PC-9 (cell line): ENCODE results near the gene NCK2.

Experiments
- EZH2 ChIP-seq: fragments of 200-600 bp; sonication (generic); IDR thresholded peaks from 2 replicates; pipeline ENCODE4 v1.8.0; 2017; ENCODE audit warnings: antibody characterized with exemption, low read depth
- TF ChIP-seq, protein P1 (sequence below): fragments of 200-600 bp; sonication (generic); conservative IDR thresholded peaks from 2 replicates; pipeline ENCODE4 v1.6.1; 2017; ENCODE audit warnings: mixed run types, antibody characterized with exemption, mild to moderate bottlenecking, moderate library complexity

DNA sequence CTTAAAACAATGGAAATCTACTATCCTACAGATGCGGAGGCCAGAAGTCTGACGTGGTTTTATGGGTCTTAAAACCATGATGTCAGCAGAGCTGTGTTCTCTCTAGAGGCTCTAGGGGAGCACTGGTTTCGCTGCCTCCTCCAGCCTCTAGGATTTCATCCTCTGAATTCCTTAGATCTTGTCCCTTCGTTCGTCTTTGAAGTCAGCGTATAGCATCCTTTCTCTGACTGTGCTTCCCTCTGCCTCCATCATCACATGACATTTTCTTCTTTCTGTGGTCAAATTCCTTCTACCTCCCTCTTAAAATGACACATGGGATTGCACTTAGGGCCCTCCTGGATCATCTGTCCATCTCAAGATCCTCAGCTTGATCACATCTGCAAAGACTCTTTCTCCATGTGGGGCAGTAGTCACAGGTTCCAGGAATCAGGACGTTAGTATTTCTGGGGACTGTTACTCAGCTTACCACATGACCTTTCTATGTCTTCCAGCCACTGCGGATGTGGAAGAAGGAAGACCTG, 22.7 kb upstream of the NCK2 start:
- no peak for TF ChIP-seq EZH2
- TF ChIP-seq, protein P1, sequence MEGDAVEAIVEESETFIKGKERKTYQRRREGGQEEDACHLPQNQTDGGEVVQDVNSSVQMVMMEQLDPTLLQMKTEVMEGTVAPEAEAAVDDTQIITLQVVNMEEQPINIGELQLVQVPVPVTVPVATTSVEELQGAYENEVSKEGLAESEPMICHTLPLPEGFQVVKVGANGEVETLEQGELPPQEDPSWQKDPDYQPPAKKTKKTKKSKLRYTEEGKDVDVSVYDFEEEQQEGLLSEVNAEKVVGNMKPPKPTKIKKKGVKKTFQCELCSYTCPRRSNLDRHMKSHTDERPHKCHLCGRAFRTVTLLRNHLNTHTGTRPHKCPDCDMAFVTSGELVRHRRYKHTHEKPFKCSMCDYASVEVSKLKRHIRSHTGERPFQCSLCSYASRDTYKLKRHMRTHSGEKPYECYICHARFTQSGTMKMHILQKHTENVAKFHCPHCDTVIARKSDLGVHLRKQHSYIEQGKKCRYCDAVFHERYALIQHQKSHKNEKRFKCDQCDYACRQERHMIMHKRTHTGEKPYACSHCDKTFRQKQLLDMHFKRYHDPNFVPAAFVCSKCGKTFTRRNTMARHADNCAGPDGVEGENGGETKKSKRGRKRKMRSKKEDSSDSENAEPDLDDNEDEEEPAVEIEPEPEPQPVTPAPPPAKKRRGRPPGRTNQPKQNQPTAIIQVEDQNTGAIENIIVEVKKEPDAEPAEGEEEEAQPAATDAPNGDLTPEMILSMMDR = no peak
